ENCODE results near the gene HBA1.
A peak's percentile ranks its signal among the peaks of the same experiment; 100 is the strongest.
"Not testable (repeated sequence)": the region's sequence is repeated elsewhere in the genome, so short reads cannot be mapped to it uniquely, and the experiment has no call there.

HBA1 gene

DNA sequence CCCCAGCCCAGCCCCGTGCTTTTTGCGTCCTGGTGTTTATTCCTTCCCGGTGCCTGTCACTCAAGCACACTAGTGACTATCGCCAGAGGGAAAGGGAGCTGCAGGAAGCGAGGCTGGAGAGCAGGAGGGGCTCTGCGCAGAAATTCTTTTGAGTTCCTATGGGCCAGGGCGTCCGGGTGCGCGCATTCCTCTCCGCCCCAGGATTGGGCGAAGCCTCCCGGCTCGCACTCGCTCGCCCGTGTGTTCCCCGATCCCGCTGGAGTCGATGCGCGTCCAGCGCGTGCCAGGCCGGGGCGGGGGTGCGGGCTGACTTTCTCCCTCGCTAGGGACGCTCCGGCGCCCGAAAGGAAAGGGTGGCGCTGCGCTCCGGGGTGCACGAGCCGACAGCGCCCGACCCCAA is 474 bp upstream of the HBA1 start:
- DNase-seq = not testable (repeated sequence)

DNA sequence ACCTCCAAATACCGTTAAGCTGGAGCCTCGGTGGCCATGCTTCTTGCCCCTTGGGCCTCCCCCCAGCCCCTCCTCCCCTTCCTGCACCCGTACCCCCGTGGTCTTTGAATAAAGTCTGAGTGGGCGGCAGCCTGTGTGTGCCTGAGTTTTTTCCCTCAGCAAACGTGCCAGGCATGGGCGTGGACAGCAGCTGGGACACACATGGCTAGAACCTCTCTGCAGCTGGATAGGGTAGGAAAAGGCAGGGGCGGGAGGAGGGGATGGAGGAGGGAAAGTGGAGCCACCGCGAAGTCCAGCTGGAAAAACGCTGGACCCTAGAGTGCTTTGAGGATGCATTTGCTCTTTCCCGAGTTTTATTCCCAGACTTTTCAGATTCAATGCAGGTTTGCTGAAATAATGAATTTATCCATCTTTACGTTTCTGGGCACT is 928 bp downstream of the HBA1 start:
- DNase-seq = peak; percentile 53

DNA sequence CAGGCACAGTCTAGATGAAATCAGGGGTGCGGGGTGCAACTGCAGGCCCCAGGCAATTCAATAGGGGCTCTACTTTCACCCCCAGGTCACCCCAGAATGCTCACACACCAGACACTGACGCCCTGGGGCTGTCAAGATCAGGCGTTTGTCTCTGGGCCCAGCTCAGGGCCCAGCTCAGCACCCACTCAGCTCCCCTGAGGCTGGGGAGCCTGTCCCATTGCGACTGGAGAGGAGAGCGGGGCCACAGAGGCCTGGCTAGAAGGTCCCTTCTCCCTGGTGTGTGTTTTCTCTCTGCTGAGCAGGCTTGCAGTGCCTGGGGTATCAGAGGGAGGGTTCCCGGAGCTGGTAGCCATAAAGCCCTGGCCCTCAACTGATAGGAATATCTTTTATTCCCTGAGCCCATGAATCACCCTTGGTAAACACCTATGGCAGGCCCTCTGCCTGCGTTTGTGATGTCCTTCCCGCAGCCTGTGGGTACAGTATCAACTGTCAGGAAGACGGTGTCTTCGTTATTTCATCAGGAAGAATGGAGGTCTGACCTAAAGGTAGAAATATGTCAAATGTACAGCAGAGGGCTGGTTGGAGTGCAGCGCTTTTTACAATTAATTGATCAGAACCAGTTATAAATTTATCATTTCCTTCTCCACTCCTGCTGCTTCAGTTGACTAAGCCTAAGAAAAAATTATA is 1.6 kb downstream of the HBA1 start:
- peak; percentile 51 for DNase-seq

DNA sequence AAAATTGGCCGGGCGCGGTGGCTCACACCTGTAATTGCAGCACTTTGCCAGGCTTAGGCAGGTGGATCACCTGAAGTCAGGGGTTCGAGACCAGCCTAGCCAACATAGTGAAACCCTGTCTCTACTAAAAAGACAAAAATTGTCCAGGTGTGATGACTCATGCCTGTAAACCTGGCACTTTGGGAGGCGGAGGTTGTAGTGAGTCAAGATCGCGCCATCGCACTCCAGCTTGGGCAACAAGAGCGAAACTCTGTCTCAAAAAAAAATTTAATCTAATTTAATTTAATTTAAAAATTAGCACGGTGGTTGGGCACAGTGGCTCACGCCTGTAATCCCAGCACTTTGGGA is 2.2 kb downstream of the HBA1 start:
- DNase-seq = peak; percentile 41

DNA sequence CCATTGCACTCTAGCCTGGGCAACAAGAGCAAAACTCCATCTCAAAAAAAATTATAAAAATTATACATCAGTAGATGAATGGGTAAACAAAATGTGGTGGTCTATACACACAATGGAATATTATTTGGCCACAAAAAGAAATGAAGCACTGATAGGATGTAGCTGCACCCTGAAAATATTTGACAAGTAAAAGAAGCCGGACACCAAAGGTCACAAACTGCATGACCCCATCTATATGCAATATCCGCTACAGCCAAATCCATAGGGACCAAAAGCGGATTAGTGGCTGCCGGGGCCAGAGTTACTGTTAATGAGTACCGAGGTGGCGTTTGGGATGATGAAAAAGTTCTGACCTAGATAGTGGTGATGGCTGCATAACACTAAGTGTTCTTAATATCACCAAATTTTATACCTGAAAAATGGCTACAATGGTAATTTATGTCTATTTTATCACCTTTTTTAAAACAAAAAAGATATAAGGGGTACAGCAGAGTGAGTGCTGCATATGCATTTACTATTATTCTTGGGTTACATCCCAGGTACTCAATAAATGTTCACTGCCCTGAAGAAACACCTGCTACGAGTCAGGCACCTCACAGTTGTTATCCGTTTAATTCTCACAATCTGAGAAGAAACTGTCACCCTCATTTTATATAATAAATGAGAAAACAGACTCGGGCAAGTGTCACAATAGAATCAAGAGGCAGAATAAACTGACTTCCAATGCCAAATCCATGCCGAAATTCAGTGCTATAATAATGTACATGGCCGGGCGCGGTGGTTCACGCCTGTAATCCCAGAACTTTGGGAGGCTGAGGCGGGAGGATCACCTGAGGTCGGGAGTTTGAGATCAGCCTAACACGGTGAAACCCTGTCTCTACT is 3.0 kb downstream of the HBA1 start:
- DNase-seq = peak; percentile 47

DNA sequence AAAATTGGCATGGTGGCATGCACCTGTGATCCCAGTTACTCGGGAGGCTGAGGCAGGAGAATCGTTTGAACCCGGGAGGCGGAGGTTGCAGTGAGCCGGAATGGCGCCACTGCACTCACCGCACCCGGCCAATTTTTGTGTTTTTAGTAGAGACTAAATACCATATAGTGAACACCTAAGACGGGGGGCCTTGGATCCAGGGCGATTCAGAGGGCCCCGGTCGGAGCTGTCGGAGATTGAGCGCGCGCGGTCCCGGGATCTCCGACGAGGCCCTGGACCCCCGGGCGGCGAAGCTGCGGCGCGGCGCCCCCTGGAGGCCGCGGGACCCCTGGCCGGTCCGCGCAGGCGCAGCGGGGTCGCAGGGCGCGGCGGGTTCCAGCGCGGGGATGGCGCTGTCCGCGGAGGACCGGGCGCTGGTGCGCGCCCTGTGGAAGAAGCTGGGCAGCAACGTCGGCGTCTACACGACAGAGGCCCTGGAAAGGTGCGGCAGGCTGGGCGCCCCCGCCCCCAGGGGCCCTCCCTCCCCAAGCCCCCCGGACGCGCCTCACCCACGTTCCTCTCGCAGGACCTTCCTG is 3.7 kb downstream of the HBA1 start, which contains the start of gene HBQ1:
TSS of gene HBQ1 (plus strand) at position 359 of the 575 bp plus-strand sequence. CDS start at position 387, 28 bp downstream.
- peak; percentile 83 for DNase-seq

DNA sequence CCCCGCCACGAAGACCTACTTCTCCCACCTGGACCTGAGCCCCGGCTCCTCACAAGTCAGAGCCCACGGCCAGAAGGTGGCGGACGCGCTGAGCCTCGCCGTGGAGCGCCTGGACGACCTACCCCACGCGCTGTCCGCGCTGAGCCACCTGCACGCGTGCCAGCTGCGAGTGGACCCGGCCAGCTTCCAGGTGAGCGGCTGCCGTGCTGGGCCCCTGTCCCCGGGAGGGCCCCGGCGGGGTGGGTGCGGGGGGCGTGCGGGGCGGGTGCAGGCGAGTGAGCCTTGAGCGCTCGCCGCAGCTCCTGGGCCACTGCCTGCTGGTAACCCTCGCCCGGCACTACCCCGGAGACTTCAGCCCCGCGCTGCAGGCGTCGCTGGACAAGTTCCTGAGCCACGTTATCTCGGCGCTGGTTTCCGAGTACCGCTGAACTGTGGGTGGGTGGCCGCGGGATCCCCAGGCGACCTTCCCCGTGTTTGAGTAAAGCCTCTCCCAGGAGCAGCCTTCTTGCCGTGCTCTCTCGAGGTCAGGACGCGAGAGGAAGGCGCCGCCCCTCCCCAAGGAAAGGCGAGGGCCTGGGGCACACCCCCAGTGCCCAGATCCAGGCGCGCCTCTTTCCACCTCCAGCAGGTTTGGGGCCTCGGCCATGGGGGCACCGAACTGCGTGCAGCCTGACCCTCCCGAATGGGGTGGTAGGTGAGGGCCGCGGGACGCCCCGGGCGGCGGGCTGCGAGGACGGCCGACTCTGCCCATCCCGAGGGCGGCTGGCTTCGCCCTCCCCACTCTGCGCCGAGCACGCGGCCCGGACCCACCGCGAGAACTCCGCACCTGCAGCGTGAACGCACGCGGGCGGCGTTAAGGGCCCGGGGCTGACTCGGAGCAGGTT is 4.4 kb downstream of the HBA1 start:
- peak; percentile 94 for DNase-seq

DNA sequence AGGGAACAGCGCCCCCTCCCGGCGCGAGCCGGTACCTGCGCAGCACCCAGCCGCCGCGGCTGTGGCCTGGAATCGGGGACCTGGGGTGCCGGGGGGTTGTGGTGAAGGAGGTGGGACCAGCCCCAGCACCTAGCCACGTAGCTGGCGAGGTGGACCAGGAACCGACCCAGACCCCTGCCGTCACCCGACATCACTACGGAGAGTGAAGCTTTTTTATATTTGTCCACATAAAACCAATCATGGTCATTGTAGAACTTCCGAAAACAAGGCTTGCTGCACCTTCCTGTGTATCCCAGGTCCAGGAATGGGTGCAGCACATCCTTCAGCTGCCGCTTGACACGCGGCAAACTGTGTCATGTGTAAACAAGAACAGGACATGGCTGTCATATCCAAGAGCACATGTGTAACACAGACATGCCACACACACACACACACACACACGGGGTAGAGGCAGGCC is 5.1 kb downstream of the HBA1 start:
- peak; percentile 43 for DNase-seq

DNA sequence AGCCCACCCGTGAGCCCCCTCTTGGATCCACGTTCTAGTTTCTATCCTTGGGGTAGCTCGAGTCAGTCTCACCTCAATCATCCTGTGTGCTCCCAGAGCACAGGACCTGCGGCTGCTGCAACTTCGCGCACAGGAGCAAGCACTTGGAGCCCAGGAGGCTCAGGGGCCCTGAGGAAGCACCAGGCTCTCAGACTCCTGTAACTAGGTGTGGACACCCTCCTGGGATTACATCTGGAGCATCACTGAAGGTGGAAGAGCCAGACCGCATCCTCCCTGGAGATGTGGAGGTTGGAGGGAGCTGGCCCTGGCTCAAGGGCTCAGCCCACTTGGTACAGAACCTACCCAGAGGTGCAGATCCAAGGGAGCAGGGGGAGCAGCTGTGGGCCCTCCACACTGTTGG is 6.5 kb downstream of the HBA1 start:
- no peak for DNase-seq

DNA sequence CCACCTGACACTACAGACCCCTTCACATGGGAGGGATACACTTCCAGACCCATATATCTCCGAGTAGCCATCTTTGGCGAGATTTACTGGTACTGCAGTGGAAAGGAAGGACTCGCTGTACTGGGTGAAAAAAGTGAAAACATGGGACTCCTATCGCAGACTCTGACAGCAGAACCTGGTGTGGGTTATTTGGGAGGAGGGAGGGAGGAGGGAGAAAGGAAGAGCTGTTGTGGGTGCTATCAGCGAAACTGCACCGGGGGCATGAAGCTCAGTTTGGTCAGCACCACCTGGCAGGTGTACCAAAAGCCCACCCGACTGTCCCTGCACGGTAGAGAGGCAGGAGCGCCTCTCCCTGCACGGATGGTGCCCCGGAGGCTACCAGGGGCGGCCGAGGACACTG is 8.7 kb downstream of the HBA1 start:
- no peak for DNase-seq

DNA sequence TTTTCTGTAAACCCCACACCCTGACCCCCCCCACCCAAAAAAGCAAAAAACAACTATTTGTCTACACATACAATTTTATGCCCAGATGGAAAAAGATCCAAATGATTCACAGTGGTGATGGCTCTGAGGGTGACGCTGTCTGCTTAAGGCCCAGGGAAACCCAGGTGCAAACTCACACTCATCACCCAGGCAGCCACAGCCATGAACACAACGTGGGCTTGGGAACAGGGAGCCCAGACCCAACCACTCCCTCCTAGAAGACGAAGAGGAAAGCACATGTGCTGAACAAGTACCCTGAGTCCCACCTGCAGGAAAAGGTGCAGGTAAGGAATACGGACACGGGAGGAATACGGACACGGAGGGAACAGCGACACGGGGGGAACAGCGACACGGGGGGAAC is 9.2 kb downstream of the HBA1 start:
- DNase-seq = no peak

DNA sequence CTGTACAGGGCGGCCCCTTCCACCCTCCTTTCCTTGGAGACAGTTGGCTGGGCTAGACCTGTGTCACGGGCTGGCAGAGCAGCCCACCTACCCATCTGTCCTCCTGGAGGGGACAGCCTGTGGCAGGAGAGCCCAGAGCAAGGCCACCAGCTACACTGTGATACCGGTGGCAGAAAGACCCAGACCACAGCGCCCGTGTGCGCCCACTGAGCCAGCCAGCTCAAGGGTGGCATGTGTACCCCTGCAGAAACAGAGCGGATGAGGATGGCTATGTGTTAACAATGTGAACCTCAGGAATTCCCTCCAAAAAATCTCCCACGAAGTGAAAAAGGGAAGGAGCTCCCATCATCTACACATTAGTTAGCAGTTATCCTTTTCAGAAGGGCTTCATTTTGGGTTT is 10.8 kb downstream of the HBA1 start:
- DNase-seq = no peak

DNA sequence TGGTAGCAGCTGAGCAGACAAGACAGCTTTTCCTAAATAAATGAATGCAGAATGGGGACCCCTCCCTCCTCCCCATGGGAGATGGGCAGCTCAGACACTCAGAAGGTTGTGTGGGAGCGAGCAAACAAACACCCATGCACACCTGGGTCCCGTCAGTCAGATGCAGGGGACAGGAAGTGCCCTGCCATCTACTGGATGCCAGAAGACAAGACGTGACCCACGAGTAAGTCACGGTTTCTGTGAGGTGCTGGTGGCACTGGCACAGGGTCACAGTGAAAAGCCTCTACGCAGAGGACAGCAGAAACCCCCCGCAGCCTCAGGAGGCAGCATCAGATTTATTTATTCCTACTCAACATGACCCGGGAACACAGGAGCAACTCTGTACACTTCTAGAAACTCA is 12.2 kb downstream of the HBA1 start:
- peak; percentile 52 for DNase-seq

DNA sequence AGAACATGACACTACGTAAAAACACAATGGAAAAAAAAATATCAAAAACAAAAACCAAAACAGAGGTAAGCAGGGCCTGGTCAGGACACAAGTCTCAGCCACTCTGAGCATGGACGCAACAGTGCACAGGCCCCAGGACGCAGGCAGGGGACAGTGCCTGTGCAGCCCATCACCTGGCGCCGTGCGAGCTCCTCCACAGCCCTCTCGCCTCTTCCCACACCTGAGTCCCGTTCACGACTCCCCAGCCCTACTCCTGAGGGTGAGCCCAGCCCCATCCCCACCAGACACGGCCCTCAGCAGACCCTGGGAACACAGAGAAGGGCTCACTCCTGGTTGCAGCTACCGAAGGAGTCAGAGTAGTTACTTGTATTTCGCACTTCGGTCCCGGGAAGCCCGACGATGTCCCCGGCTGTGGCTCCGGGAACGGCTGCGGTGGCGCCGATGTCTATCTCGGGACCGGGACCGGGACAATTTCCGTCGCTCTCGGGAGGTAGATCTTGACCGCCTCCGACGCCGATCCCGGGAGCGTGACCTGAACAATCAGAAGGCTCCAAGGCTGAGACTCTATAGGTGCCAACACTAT is 13.2 kb downstream of the HBA1 start:
- DNase-seq = no peak

DNA sequence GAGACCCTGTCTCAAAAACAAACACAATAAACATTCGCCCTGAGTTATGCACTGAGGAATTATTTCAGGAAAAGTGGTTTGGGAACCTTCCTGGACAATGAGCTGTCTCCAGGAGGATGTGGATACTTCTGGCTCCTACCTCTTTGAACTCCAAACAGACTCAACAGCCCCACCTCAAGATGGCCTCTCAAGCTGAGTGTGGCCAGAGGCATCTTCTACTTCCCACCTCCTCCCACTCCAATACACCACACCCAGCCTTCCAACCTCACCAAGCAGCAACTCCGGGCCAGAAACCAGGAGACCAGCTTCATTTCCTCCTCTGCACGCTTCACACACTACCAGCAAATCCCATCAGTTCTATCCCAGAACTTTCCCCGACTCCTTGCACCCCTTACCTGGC is 15.4 kb downstream of the HBA1 start:
- DNase-seq = no peak

DNA sequence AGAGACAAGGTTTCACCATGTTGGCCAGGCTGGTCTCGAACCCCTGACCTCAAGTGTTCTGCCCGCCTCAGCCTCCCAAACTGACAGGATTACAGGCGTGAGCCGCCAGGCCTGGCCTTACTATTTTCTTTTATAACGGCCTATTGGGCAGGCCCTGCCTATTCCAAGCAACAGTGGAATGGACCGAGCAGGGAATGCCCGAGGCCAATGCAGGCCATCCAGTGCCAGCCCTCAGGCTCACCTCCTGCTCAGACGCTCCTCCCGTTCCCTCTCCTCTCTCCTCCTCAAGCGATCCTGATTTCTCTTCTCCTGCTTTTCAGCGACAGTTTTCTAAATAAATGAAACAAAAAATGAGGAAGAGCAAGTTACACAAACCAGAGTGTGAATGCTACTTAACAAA is 16.2 kb downstream of the HBA1 start:
- DNase-seq = no peak

DNA sequence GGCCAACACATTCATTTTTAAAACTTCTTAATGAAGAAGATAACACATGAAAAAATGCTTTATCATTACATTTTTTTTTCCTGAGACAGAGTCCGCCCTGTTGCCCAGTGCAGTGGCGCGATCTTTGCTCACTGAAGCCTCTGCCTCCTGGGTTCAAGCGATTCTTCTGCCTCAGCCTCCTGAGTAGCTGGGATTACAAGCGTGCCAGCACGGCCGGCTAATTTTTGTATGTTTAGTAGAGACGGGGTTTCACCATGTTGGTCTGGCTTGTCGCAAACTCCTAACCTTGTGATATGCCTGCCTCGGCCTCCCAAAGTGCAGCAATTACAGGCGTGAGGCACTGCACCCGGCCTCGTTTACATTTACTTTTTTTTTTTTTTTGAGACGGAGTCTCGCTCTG is 17.0 kb downstream of the HBA1 start:
- no peak for DNase-seq

DNA sequence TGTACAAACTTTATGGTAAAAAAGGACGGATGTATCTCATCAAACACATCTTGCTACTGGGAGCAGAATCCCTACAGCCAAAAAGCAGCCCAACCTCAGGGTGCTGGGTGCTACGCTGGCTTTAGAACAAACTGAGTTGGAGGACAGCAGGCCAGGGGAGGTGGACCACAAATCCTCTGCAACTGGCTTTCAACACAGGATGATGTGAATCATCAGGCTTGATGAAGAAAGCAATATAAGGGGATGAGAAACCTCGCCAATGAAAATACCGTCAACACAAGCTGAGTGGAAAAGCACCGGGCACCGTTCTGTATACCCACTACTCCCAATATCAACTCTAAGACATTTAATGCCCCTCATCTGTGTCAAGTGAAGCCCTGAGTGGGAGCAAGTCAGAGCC is 18.0 kb downstream of the HBA1 start:
- no peak for DNase-seq

DNA sequence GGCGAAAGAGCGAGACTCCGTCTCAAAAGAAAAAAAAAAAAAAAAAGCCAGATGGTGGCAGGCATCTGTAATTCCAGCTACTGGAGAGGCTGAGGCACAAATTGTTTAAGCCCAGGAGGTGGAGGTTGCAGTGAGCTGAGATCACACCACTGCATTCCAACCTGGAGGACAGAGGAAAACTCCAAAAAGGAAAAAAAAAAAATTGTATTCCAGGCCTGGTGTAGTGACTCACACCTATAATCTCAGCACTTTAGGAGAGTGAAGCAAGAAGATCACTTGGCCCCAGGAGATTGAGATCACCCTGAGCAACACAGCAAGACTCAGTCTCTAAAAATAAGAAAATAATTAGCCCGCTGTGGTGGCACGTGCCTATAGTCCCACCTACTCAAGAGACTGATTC is 23.9 kb downstream of the HBA1 start:
- DNase-seq = no peak

DNA sequence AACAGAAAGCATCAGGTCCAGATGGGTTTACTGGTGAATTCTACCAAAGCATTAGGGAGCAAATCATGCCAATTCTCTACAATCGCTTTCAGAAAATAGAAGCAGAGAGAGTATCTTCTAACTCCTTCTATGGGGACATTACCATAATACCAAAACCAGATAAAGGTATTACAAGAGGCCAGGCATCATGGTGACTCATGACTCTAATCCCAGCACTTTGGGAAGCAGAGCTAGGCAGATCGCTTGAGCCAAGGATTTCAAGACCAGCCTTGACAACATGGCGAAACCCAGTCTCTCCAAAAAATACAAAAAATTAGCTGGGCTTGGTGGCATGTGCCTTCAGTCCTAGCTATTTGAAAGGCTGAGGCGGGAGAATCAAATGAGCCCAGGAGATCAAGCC is 26.8 kb downstream of the HBA1 start:
- DNase-seq = no peak

DNA sequence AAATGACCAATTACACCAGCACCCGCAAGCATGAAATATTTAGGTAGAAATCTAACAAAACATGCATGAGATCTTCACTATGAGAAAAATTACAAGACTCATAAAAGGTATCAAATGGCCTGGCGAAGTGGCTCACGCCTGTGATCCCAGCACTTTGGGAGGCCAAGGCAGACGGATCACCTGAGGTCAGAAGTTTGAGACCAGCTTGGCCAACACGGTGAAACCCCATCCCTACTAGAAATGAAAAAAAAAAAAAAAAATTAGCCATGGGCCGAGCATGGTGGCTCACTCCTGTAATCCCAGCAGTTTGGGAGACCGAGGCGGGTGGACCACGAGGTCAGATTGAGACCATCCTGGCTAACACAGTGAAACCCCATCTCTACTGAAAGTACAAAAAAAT is 27.6 kb downstream of the HBA1 start:
- DNase-seq = not testable (repeated sequence)

DNA sequence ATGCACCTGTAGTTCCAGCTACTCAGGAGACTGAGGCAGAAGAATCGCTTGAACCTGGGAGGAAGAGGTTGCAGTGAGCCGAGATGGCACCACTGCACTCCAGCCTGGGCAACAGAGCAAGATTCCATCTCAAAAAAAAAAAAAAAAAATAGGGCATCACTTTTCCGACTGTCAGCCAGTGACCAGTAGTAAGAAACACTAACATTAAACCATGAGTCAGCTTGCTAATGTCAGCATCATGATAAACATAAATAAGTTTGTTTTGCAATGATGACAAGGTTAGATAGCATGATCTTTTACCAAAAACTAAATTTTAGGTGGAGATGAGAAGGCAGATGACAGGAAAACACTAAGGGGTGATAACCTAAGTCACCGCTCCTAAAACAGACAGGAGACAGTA is 32.9 kb downstream of the HBA1 start:
- DNase-seq = not testable (repeated sequence)

All from hematopoietic multipotent progenitor cell treated with erythropoietin and hydrocortisone succinate and interleukin-3 and kit ligand, for 4 days (in vitro differentiated cells).